Measurements from ENCODE around the gene PCGF3.

DNA sequence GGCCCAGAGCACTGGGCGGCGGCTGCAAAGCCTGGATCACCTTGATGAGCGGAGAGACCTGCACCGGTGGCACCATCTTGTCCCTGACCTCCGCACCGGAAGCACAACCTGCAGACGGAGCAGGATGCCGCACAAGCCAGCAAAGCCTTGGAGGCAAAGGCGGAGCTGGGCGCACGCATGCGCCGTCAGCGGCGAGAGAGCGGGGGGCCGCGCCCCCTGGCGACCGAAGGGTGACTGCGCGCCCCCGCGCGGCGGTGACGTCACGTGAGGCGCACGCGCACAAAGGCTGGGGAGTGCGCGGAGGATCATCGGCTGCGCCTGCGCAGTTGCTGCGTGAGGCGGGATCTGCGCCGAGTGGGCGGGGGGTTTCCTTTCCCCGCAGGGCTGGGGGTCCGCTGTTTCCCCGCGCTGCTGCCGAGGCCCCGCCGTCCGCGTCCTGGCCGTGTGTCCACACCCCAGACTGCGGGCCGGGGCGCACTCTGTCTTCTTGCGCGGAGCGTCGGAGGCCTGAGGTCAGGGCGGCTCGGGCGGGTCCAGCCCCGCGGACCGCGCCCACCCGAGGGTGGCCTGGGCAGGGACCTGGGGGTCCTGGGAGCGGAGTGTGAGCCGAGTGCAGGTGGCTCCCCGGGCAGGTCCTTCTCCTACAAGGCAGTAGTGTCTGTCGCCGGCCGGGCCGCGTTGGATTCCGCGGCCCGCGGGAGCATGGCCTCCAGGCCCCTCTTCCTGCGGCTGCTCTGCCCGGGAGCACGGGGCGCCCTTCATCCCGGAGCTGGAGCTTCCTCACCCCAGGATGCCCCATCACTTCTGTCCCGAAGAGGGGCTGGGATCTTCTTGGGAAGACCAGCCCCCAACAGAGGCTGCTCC is 31.2 kb upstream of the PCGF3 start, which contains the start of the genes ATP5ME and MYL5:
- TF ChIP-seq CTCF (IDR thresholded peaks at IDR 0.05) (peak; percentile 79 to 95 (median 93)), POLR2A (IDR thresholded peaks at IDR 0.05) (peak; percentile 76), POLR2AphosphoS5 (IDR thresholded peaks at IDR 0.05) (peak; percentile 82 to 95 (median 88))
